DOHH2 (cell line): Measurements from ENCODE around the gene CFAP210.

Source experiments
- H3F3A ChIP-seq: fragments of 200-600 bp; sonication (generic), shearing (Covaris generic); 2 replicates; pipeline ENCODE4 v1.6.0; 2016; ENCODE audit warnings: antibody characterized with exemption, mild to moderate bottlenecking; ENCODE audit not compliant: control insufficient read depth, insufficient read depth
- H3K27ac ChIP-seq: fragments of 200-600 bp; sonication (generic); 2 replicates; pipeline ENCODE4 v1.5.1; 2014; ENCODE audit warnings: low read depth, mild to moderate bottlenecking, low read length, moderate library complexity
- H3K27me3 ChIP-seq: fragments of 200-600 bp; sonication (generic); 2 replicates; pipeline ENCODE4 v1.6.1; 2014; ENCODE audit warnings: mild to moderate bottlenecking, low read length, mixed read lengths; ENCODE audit not compliant: control insufficient read depth
- H3K36me3 ChIP-seq: fragments of 200-600 bp; sonication (generic); 2 replicates; pipeline ENCODE4 v1.6.1; 2014; ENCODE audit warnings: mild to moderate bottlenecking, low read length, moderate library complexity, mixed read lengths; ENCODE audit not compliant: control insufficient read depth
- H3K4me1 ChIP-seq: fragments of 200-600 bp; sonication (generic); 2 replicates; pipeline ENCODE4 v1.6.1; 2014; ENCODE audit warnings: mild to moderate bottlenecking, low read length, mixed read lengths; ENCODE audit not compliant: control insufficient read depth
- H3K4me2 ChIP-seq: fragments of 200-600 bp; sonication (generic); 2 replicates; pipeline ENCODE4 v1.6.0; 2014; ENCODE audit warnings: mild to moderate bottlenecking, low read length, moderate library complexity
- H3K4me3 ChIP-seq: fragments of 200-600 bp; sonication (generic); 2 replicates; pipeline ENCODE4 v1.5.1; 2014; ENCODE audit warnings: mild to moderate bottlenecking, low read length, mixed read lengths
- H3K79me2 ChIP-seq: fragments of 200-600 bp; sonication (generic); 2 replicates; pipeline ENCODE4 v1.6.1; 2014; ENCODE audit warnings: mild to moderate bottlenecking, low read length, mixed read lengths; ENCODE audit not compliant: control insufficient read depth
- H3K9me2 ChIP-seq: fragments of 200-600 bp; sonication (generic); replicated peaks from 2 replicates; pipeline ENCODE4 v1.6.1; 2014; ENCODE audit warnings: mild to moderate bottlenecking, low read length, mixed read lengths; ENCODE audit not compliant: control insufficient read depth
- H3K9me3 ChIP-seq: fragments of 200-600 bp; sonication (generic); 2 replicates; pipeline ENCODE4 v1.6.1; 2014; ENCODE audit warnings: antibody characterized with exemption, low read length, mixed read lengths; ENCODE audit not compliant: control insufficient read depth, insufficient read depth
- H4K20me1 ChIP-seq: fragments of 200-600 bp; sonication (generic); 2 replicates; pipeline ENCODE4 v1.6.0; 2014; ENCODE audit warnings: low read depth, mild to moderate bottlenecking, antibody characterized with exemption, low read length, moderate library complexity; ENCODE audit not compliant: control insufficient read depth, insufficient read depth
- CTCF ChIP-seq: fragments of 200-600 bp; sonication (generic); IDR thresholded peaks from one replicate; pipeline ENCODE4 v1.5.1; 2014; ENCODE audit warnings: antibody characterized with exemption, mild to moderate bottlenecking, low read depth, low read length; ENCODE audit not compliant: poor library complexity, severe bottlenecking
- EZH2phosphoT487 ChIP-seq: fragments of 200-600 bp; sonication (generic); IDR thresholded peaks from 2 replicates; pipeline ENCODE4 v1.6.1; 2017; ENCODE audit warnings: borderline replicate concordance, mild to moderate bottlenecking, antibody characterized with exemption, low read length, moderate library complexity, mixed read lengths

Gene CFAP210

GRCh38 chr2:169727065-169727464, 32.9 kb upstream of the CFAP210 start:
- Histone ChIP-seq H3K4me2 (no peak overlapping the region), H3K9me3 (no peaks in the 10 kb centered on the region), H3K27me3 (peaks cover 4% of the 10 kb centered on the region), H3K27ac (no peak overlapping the region), H3K4me3 (no peak overlapping the region), H3K79me2 (no peaks in the 10 kb centered on the region), H3K4me1 (no peaks in the 10 kb centered on the region), H4K20me1 (no peaks in the 10 kb centered on the region), H3K9me2 (no peaks in the 10 kb centered on the region), H3K36me3 (no peaks in the 10 kb centered on the region), H3F3A (peaks cover 3% of the 10 kb centered on the region)
- TF ChIP-seq EZH2phosphoT487: no peak
- TF ChIP-seq CTCF: no peak

GRCh38 chr2:169721016-169721415, 26.8 kb upstream of the CFAP210 start:
- Histone ChIP-seq H3F3A (no peaks in the 10 kb centered on the region), H3K4me2 (no peak overlapping the region), H3K9me2 (no peaks in the 10 kb centered on the region), H3K27me3 (peaks cover 2% of the 10 kb centered on the region; the same call in 1 of the 2 replicates), H3K36me3 (no peaks in the 10 kb centered on the region), H3K27ac (no peak overlapping the region), H3K4me1 (no peaks in the 10 kb centered on the region), H3K4me3 (no peak overlapping the region), H4K20me1 (no peaks in the 10 kb centered on the region), H3K79me2 (no peaks in the 10 kb centered on the region), H3K9me3 (no peaks in the 10 kb centered on the region)
- TF ChIP-seq EZH2phosphoT487 (no peak), CTCF (no peak)

GRCh38 chr2:169718930-169719504, 24.8 kb upstream of the CFAP210 start:
- Histone ChIP-seq H3K27me3 (no peaks in the 10 kb centered on the region), H3K27ac (no peak overlapping the region), H3F3A (no peaks in the 10 kb centered on the region), H3K4me2 (no peak overlapping the region), H3K4me3 (no peak overlapping the region), H3K9me2 (no peaks in the 10 kb centered on the region), H3K9me3 (no peaks in the 10 kb centered on the region), H3K79me2 (no peaks in the 10 kb centered on the region), H3K36me3 (no peaks in the 10 kb centered on the region), H4K20me1 (no peaks in the 10 kb centered on the region), H3K4me1 (no peaks in the 10 kb centered on the region)
- no peak for TF ChIP-seq EZH2phosphoT487
- TF ChIP-seq CTCF: no peak

GRCh38 chr2:169717691-169718063, 23.5 kb upstream of the CFAP210 start:
- H3K4me1 ChIP-seq: no peaks in the 10 kb centered on the region
- H3K9me2 ChIP-seq: no peaks in the 10 kb centered on the region
- no peak overlapping the region for H3K27ac ChIP-seq
- H3K4me2 ChIP-seq: no peak overlapping the region
- no peaks in the 10 kb centered on the region for H3K79me2 ChIP-seq
- TF ChIP-seq CTCF (no peak), EZH2phosphoT487 (no peak)
- H3K27me3 ChIP-seq: no peaks in the 10 kb centered on the region
- H3F3A ChIP-seq: no peaks in the 10 kb centered on the region
- no peaks in the 10 kb centered on the region for H3K9me3 ChIP-seq
- no peaks in the 10 kb centered on the region for H3K36me3 ChIP-seq
- no peak overlapping the region for H3K4me3 ChIP-seq
- no peaks in the 10 kb centered on the region for H4K20me1 ChIP-seq
